ENCODE measurements around the gene NRG3. TPM values are rescaled to one million over a fixed set of nuclear protein-coding genes. Genes with fewer than 3 reads are reported as not detected.

Gene NRG3
- total RNA-seq, 1 donor from 2014 or later: not detected

GRCh38 chr10:82254237-82254636 is 379.2 kb downstream of the NRG3 start:
- Mint-ChIP-seq H3K27me3 (ENCODE audit: insufficient read depth) (no peaks in the 10 kb centered on the region), H3K9me3 (peaks cover 9% of the 10 kb centered on the region), H3K4me3 (no peak overlapping the region), H3K27ac (no peak overlapping the region), H3K4me1 (ENCODE audit: low read depth) (no peaks in the 10 kb centered on the region), H3K36me3 (ENCODE audit: low read depth) (no peaks in the 10 kb centered on the region)
- intact Hi-C loops (cut with micrococcal nuclease): no loop called here
- DNase-seq (ENCODE audit: low spot score): no peak

- Mint-ChIP-seq H3K27me3 (ENCODE audit: insufficient read depth) (no peaks in the 10 kb centered on the region), H3K4me3 (no peak overlapping the region), H3K36me3 (ENCODE audit: low read depth) (no peaks in the 10 kb centered on the region), H3K4me1 (ENCODE audit: low read depth) (no peaks in the 10 kb centered on the region), H3K27ac (no peak overlapping the region), H3K9me3 (peaks cover 9% of the 10 kb centered on the region)
- intact Hi-C loops (cut with micrococcal nuclease): no loop called here
- DNase-seq (ENCODE audit: low spot score): no peak
Observed at GRCh38 chr10:82256275-82256674, 381.3 kb downstream of the NRG3 start.

DNA sequence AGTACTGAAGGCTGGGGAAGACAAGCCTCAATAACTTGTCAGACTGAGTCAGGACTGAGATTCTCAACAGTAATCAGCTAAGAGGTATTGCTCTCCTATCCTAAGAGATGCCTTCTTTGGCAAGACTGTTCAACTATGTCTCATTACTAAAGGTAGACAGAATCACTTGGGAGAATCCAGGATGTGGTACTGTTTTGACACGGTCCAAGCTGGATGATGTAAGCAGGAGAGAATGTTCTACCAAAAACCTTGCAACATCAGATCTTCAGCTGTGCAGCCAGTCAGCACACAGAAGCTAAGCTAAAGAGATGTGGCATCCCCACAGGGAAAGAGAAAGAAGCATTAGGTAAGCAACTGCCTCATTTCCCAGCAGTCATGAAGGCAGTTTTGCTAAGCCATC is 391.4 kb downstream of the NRG3 start:
- H3K27me3 Mint-ChIP-seq (ENCODE audit: insufficient read depth): no peaks in the 10 kb centered on the region
- H3K27ac Mint-ChIP-seq: no peak overlapping the region
- peaks cover 7% of the 10 kb centered on the region for H3K9me3 Mint-ChIP-seq
- DNase-seq (ENCODE audit: low spot score): no peak
- H3K4me1 Mint-ChIP-seq (ENCODE audit: low read depth): no peaks in the 10 kb centered on the region
- H3K36me3 Mint-ChIP-seq (ENCODE audit: low read depth): no peaks in the 10 kb centered on the region
- H3K4me3 Mint-ChIP-seq: no peak overlapping the region
- intact Hi-C loops (cut with micrococcal nuclease): no loop called here

- no peaks in the 10 kb centered on the region for H3K36me3 Mint-ChIP-seq (ENCODE audit: low read depth)
- H3K9me3 Mint-ChIP-seq: peaks cover 7% of the 10 kb centered on the region
- H3K4me3 Mint-ChIP-seq: no peak overlapping the region
- H3K4me1 Mint-ChIP-seq (ENCODE audit: low read depth): no peaks in the 10 kb centered on the region
- no peak overlapping the region for H3K27ac Mint-ChIP-seq
- no peaks in the 10 kb centered on the region for H3K27me3 Mint-ChIP-seq (ENCODE audit: insufficient read depth)
- DNase-seq (ENCODE audit: low spot score): no peak
- intact Hi-C loops (cut with micrococcal nuclease): no loop called here
Observed at GRCh38 chr10:82267014-82267413, 392.0 kb downstream of the NRG3 start.

- H3K4me1 Mint-ChIP-seq (ENCODE audit: low read depth): no peaks in the 10 kb centered on the region
- peaks cover 10% of the 10 kb centered on the region for H3K9me3 Mint-ChIP-seq
- intact Hi-C loops (cut with micrococcal nuclease): no loop called here
- DNase-seq (ENCODE audit: low spot score): no peak
- H3K27me3 Mint-ChIP-seq (ENCODE audit: insufficient read depth): no peaks in the 10 kb centered on the region
- no peak overlapping the region for H3K4me3 Mint-ChIP-seq
- no peaks in the 10 kb centered on the region for H3K36me3 Mint-ChIP-seq (ENCODE audit: low read depth)
- no peak overlapping the region for H3K27ac Mint-ChIP-seq
Observed at GRCh38 chr10:82267465-82267864, 392.5 kb downstream of the NRG3 start.

DNA sequence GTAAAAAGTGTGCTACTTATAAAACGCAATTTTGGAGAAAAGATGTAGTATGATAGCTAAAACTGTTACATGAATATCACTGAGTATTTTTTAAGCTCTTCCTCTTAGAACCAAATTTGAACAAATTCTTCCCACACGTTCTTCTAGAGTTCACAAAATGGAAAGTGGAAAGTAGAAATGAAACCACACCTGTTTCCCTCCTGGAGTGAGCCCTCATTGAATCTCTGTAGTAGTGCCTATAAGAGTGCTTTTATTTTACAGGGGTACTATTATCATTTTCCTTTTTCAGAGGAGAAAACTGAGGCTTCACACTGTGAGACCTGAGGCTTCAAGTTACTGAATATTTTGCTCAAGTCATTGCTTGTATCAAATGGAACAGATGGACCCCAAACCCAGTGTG is 393.0 kb downstream of the NRG3 start:
- Mint-ChIP-seq H3K27me3 (ENCODE audit: insufficient read depth) (no peaks in the 10 kb centered on the region), H3K4me3 (no peak overlapping the region), H3K4me1 (ENCODE audit: low read depth) (no peaks in the 10 kb centered on the region), H3K36me3 (ENCODE audit: low read depth) (no peaks in the 10 kb centered on the region), H3K27ac (no peak overlapping the region), H3K9me3 (peaks cover 10% of the 10 kb centered on the region)
- intact Hi-C loops (cut with micrococcal nuclease): no loop called here
- DNase-seq (ENCODE audit: low spot score): no peak

- H3K27me3 Mint-ChIP-seq (ENCODE audit: insufficient read depth): no peaks in the 10 kb centered on the region
- no peak overlapping the region for H3K4me3 Mint-ChIP-seq
- no peaks in the 10 kb centered on the region for H3K9me3 Mint-ChIP-seq
- H3K4me1 Mint-ChIP-seq (ENCODE audit: low read depth): no peaks in the 10 kb centered on the region
- no peak overlapping the region for H3K27ac Mint-ChIP-seq
- intact Hi-C loops (cut with micrococcal nuclease): no loop called here
- no peaks in the 10 kb centered on the region for H3K36me3 Mint-ChIP-seq (ENCODE audit: low read depth)
- no peak for DNase-seq (ENCODE audit: low spot score)
Observed at GRCh38 chr10:82277591-82277990, 402.6 kb downstream of the NRG3 start.

GRCh38 chr10:82278401-82279182 is 403.6 kb downstream of the NRG3 start:
- intact Hi-C loops (cut with micrococcal nuclease): no loop called here
- no peak for DNase-seq (ENCODE audit: low spot score)
- Mint-ChIP-seq H3K4me1 (ENCODE audit: low read depth) (no peaks in the 10 kb centered on the region), H3K4me3 (no peak overlapping the region), H3K27ac (no peak overlapping the region), H3K27me3 (ENCODE audit: insufficient read depth) (no peaks in the 10 kb centered on the region), H3K9me3 (no peaks in the 10 kb centered on the region), H3K36me3 (ENCODE audit: low read depth) (no peaks in the 10 kb centered on the region)

- intact Hi-C loops (cut with micrococcal nuclease): no loop called here
- no peaks in the 10 kb centered on the region for H3K36me3 Mint-ChIP-seq (ENCODE audit: low read depth)
- no peaks in the 10 kb centered on the region for H3K27me3 Mint-ChIP-seq (ENCODE audit: insufficient read depth)
- no peak for DNase-seq (ENCODE audit: low spot score)
- no peaks in the 10 kb centered on the region for H3K4me1 Mint-ChIP-seq (ENCODE audit: low read depth)
- H3K9me3 Mint-ChIP-seq: no peaks in the 10 kb centered on the region
- no peak overlapping the region for H3K4me3 Mint-ChIP-seq
- no peak overlapping the region for H3K27ac Mint-ChIP-seq
Observed at GRCh38 chr10:82282782-82283456, 407.9 kb downstream of the NRG3 start.

DNA sequence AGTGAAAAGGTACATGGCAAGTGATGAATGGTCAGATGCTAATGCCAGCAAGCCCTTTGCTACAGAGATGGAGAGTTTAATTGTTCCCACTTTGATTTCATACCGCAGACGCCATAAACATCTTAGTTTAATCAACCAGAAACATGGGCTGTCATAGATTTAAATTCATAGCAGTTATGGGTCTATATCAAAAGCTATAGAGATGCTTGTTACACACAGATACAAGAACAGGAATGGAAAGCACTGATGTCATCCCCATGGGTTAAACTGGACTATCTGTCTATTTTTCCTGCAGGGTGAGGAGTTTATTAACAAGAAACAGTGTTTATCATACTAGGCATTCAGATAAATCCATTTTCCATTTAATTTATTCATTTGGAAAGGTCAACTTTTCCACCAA is 409.2 kb downstream of the NRG3 start:
- intact Hi-C loops (cut with micrococcal nuclease): no loop called here
- Mint-ChIP-seq H3K4me1 (ENCODE audit: low read depth) (no peaks in the 10 kb centered on the region), H3K36me3 (ENCODE audit: low read depth) (no peaks in the 10 kb centered on the region), H3K27ac (no peak overlapping the region), H3K4me3 (no peak overlapping the region), H3K9me3 (no peaks in the 10 kb centered on the region), H3K27me3 (ENCODE audit: insufficient read depth) (no peaks in the 10 kb centered on the region)
- DNase-seq (ENCODE audit: low spot score): no peak

DNA sequence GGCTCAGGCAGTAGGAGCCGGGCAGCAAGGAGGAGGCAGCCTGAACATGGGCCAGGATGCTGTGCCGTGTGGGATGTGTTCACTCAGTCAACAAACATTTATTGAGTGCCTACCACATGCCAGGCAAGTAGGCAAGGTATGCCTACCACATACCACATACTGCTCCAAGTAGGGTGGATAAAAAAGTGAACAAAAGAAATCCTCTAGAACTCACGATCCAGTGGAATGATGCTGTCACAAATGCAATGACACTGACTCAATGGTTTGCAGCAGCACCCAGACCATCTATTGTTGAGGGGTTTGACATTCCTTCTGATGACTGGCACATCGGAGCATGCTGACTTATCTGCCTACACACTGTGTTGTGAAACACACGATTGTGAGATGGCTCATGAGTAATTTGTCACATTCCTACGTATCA is 413.5 kb downstream of the NRG3 start:
- Mint-ChIP-seq H3K4me3 (no peak overlapping the region), H3K27ac (no peak overlapping the region), H3K4me1 (ENCODE audit: low read depth) (no peaks in the 10 kb centered on the region), H3K9me3 (no peaks in the 10 kb centered on the region), H3K27me3 (ENCODE audit: insufficient read depth) (no peaks in the 10 kb centered on the region), H3K36me3 (ENCODE audit: low read depth) (no peaks in the 10 kb centered on the region)
- no peak for DNase-seq (ENCODE audit: low spot score)
- intact Hi-C loops (cut with micrococcal nuclease): no loop called here

DNA sequence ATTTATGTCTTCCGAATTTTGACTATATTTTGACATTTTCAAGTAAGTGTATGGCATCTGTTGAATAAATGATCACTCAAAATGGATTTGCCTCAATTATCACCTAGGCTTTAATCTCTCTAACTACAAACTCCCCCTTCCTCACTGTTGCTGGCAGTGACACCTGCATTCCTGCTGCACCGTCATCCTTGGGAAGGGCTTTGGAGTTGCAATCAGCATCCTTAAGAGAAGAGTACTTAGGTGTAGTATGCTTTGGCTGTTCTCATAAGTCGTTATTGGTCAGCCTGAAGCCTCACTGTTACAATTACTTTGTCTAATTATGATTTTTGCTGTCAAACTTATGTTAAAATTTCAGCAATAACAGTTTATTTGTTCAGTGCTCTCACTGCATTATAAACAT is 415.0 kb downstream of the NRG3 start:
- intact Hi-C loops (cut with micrococcal nuclease): no loop called here
- H3K4me1 Mint-ChIP-seq (ENCODE audit: low read depth): no peaks in the 10 kb centered on the region

GRCh38 chr10:82294874-82295378 is 419.9 kb downstream of the NRG3 start:
- no peak overlapping the region for H3K4me3 Mint-ChIP-seq

More for the DNA sequence above, 415.0 kb downstream of the NRG3 start:
- DNase-seq (ENCODE audit: low spot score): no peak
- Mint-ChIP-seq H3K4me3 (no peak overlapping the region), H3K27me3 (ENCODE audit: insufficient read depth) (no peaks in the 10 kb centered on the region), H3K36me3 (ENCODE audit: low read depth) (no peaks in the 10 kb centered on the region), H3K9me3 (no peaks in the 10 kb centered on the region), H3K27ac (no peak overlapping the region)

More at GRCh38 chr10:82294874-82295378, 419.9 kb downstream of the NRG3 start:
- intact Hi-C loops (cut with micrococcal nuclease): no loop called here
- DNase-seq (ENCODE audit: low spot score): no peak
- Mint-ChIP-seq H3K9me3 (no peaks in the 10 kb centered on the region), H3K27me3 (ENCODE audit: insufficient read depth) (no peaks in the 10 kb centered on the region), H3K27ac (no peak overlapping the region), H3K4me1 (ENCODE audit: low read depth) (no peaks in the 10 kb centered on the region), H3K36me3 (ENCODE audit: low read depth) (no peaks in the 10 kb centered on the region)

All from activated T-helper 1 cell treated with anti-CD3 and anti-CD28 coated beads, Interleukin-12 subunit alpha, Interleukin-12 subunit beta, Interleukin-2, Interleukin-4 antibody, amounts not matched to agents 30 ng/mL and 10 ng/mL and 1 ng/mL, durations not matched to agents 14 hours and 24 hours and 36 hours (primary cell).